NCI-H82 treated with DMSO at 0.1 percent for 48 hours (cell line): ENCODE results near the gene ZNF689.
"Not testable (repeated sequence)": the region's sequence is repeated elsewhere in the genome, so short reads cannot be mapped to it uniquely, and the experiment has no call there.

Source experiments
- DNase-seq: peaks from one replicate; lab custom pipeline; 2025; ENCODE audit not compliant: unreplicated experiment; lab: John Stamatoyannopoulos, UW

ZNF689 gene

DNA sequence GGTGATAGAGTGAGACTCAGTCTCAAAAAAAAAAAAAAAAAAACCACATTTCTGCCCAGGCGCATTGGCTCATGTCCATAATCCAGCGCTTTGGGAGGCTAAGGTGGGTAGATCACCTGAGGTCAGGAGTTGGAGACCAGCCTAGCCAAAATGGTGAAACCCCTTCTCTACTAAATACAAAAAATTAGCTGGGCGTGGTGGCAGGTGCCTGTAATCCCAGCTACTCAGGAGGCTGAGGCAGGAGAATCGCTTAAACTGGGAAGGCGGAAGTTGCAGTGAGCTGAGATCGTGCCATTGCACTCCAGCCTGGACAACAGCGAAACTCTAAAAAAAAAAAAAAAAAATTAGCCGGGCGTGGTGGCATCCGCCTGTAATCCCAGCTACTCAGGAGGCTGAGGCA lies 26.9 kb upstream of the ZNF689 start:
- DNase-seq, result not testable (repeated sequence)

DNA sequence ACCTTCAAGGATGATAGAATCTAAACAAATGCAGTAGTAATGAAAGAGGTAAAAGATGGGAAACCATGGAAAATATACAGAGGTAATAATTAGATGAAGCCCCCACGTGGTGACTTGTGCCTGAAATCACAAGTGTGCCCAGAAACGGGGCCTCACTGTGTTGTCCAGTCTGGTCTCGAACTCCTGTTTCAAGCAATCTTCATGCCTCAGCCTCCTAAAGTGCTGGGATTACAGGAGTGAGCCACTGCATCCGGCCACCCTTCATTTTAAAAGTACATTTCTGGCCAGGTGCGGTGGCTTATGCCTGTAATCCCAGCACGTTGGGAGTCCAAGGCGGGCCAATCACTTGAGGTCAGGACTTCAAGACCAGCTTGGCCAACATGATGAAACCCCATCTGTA lies 26.4 kb upstream of the ZNF689 start:
- no peak for DNase-seq

DNA sequence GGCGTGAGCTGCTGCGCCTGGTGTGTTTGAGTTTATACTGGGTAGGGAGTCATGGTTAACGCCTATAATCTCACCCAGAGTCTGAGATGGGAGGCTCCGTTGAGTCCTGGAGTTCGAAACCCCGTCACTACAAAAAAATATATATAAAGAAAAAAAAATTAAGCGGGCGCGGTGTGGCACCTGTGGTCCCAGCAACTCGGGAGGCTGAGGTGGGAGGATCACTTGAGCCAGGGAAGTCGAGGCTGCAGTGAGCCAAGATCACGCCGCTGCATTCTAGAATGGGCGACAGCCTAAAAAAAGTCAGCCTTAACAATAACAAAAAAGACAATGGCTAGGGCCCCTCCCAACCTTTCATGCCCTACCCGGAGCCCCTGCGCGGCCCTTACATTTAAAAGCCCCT lies 23.3 kb upstream of the ZNF689 start:
- no peak for DNase-seq

DNA sequence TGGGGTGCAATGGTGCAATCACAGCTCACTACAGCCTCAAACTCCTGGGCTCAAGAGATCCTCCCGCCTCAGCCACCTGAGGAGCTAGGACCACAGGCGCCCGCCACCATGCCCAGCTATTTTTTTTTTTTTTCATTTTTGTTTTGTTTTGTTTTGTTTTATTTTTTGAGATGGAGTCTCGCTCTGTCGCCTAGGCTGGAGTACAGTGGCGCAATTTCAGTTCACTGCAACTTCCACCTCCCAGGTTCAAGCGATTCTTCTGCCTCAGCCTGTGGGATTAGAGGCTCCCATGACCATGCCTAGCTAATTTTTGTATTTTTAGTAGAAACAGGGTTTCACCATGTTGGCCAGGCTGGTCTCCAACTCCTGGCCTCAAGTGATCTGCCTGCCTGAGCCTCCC lies 22.3 kb upstream of the ZNF689 start:
- DNase-seq, result not testable (repeated sequence)

DNA sequence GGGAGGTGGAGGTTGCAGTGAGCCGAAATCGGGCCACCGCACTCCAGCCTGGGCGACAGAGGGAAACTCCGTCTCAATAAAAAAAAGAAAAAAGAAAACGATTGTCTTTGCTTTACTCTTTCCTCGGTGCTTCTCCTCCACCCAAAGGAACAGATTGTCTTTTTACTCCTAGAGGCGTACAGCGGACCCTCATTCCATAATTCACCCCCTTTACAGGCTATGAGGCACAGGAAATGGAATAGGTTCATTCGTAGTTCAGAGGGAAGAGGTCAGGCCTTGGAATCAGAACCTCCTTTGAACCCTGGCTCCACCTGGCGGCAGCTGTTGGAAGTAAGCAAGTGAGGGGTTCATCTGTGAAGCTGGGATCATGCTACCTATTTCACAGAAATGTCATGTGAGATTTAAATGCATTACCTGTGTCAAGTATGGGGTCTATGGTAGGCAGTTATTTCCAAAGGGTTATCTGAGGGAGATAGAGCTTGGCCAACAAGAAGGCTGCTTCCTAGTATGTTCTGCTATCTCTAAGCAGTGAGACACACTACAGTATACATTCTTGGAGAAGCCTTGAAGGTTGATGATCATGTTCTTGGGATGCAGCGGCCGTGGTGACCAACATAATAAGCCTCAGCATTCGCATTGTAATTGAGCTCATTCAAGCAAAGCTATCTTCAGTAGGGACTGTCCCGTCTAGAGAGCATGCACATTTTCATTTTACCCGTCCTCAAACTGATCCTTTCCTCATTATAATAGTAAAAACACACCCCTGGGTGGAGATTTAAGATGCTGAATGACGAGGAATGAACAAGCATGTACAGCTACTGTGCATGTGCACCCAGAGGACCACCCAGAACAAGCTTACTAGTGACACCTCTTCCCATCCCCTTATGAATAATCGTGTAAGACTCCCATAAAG lies 18.7 kb upstream of the ZNF689 start:
- peak; percentile 45 for DNase-seq

DNA sequence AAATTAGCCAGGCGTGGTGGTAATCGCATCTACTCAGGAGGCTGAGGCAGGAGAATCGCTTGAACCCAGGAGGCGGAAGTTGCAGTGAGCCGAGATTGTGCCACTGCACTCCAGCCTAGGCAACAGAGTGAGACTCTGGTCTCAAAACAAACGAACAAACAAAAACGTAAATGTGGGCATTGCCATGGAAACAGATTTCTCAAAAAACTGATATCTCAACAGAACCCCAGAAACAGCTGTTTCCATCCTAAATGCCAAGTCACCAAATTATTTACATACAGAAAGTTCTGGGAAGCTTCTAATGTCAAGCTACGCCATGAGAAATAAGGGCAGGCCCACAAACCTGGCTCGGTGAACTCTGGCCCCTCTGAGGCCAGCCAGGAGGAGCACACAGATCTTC lies 16.0 kb upstream of the ZNF689 start:
- no peak for DNase-seq

DNA sequence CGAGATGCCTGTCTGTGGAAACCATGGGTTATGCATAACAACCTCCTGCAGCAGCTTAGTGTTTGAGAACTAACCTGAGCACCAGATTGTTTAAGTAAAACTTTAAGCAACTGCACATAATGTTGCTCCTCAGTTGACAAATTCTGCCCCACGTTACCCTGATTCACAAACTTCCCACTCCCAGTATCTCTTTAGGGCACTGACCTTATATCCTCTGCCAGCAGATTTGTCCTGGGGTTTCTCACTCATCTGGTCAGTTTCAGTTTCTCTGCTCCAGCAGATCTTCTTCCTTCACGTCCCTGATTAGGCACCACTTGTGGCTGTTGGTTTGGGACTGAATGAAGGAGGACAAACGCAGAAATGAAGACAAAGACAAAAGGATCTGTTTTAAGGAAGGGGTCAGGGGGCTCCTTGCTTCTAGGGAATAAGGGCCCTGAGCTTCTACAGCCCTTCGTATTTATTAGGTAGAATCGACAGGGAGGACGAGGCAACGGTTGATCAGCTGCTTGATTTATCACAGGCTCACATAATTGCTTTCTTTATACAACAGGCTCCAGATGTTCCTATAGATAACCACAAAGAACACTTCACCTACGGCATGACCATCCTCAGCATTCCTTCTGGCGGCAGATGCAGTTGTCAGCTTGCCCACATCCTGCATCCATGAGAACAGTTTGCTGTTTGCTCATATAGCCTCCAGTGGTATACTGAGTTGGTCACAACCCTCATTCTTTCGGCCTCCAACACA lies 13.5 kb upstream of the ZNF689 start:
- DNase-seq, result no peak

DNA sequence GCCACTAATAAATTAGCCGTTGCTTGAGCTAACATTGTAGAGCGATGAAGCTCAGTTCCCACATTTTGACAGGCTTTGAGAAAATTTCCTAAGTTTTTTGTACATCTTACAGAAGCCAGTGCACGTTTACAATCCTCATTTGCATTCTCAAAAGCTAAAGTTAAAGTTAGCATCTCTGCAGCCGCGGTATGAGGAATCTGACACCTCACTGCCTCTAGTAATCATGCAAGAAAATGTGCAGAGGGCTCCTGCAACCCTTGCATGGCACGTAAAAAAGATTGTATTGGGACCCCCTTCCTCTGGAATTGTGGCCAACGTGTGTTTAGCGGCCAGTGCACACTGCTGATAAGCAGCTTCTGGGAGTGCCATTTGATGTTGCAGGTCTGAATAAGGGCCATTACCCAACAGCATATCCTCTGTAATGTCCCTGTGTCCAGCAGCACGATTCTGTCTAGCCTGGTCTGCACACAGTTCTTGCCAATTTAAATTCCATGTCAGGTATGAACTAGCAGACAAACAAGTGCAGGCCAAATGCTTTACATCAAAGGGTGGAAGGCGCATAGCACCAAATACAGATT lies 12.4 kb upstream of the ZNF689 start:
- no peak for DNase-seq

DNA sequence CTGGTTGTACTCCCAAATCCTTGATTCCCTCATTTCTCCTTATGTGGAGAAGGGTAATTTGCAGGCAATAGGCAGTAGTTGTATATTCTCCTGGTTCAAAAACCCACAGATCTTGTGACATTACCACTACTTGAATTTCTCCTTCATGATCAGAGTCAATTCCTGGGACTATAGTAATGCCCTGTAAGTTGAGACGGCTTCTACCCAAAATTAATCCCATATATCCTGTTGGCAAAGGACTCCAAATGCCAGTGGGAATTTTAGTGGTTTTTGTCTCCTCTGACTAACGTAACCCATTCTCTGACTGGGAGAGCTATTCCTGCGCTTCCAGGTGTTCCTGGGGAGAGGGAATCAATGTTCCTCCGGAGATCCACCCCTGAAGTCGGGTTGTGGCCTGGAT lies 11.6 kb upstream of the ZNF689 start:
- no peak for DNase-seq

DNA sequence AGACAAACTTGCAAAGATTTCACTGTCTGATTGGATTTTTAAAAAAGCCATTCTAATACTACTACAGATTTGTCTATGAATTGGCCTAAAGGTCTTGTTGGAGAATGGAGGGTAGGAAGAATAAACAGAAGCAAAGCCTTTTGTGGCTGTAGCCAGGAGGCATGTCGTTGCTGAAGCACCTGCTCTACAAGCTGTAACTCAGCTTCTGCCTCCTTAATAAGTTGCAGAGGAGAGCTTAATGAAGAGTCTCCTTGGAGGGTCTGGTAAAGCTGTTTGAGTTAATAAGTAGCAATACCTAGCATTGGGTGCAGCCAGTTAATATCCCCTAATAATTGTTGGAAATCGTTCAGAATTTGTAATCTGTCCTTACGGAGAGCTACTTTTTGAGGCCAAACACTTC lies 10.0 kb upstream of the ZNF689 start:
- DNase-seq, result no peak

DNA sequence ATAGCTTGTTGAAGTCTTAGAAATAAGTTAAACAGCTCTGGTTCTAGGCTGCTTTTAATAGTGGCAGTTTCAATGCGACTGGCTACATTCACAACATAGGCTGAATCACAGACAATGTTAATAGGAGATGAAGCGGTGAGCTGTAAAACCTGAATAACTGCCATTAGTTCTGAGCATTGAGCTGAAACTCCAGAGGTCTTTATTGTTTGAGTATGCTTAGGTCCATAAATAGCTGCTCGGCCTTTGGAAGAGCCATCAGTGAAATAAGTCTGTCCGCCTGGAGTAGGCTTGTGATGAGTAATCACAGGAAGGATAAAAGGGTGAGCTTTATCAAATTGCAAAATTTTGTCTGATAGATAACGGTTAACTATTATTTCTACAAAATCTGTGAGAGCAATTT lies 9.4 kb upstream of the ZNF689 start:
- no peak for DNase-seq

DNA sequence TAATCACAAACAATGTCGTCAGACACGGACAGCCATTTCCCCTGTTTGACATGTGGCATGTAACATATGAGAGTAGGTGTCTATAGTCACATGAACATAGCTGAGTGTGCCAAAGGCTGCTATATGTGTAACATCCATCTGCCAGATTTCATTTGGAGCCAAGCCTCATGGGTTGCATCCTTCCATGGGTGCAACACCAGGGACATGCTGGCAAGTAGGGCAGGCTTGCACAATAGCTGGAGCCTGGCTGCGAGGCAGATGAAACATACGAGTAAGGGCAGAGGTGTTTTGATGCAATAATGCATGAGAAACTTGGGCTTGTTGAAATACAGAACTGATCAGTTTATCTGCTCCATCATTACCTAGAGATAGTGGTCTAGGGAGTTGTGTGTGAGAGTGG lies 9.0 kb upstream of the ZNF689 start:
- DNase-seq, result no peak

DNA sequence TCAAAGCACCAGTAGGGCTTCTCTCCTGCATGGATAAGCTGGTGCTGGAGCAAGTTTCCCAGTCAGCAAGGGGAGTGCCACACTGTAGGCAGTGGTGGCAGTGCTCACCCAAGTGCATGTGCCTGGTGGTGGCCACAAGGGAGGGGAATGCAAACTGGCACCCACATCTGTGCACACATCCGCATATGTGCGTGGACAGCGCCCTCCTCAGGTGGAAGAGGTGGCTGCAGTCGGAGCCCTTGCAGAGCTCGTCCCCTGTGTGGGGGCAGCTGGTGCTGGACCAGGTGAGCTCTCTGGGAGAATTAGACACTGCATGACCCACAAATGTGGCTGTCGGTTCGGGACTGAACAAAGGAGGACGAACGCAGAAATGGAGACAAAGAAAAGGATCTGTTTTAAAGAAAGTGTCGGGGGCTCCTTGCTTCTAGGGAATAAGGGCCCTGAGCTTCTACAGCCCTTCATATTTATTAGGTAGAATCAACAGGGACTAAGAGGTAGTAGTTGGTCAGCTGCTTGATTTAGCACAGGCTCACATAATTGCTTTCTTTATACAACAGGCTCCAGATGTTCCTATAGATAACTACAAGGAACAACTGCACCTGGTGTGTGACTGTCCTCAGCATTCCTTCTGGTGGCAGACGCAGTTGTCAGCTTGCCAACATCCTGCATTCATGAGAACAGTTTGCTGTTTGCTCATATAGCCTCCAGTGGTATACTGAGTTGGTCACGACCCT lies 5.3 kb upstream of the ZNF689 start:
- DNase-seq, result no peak

DNA sequence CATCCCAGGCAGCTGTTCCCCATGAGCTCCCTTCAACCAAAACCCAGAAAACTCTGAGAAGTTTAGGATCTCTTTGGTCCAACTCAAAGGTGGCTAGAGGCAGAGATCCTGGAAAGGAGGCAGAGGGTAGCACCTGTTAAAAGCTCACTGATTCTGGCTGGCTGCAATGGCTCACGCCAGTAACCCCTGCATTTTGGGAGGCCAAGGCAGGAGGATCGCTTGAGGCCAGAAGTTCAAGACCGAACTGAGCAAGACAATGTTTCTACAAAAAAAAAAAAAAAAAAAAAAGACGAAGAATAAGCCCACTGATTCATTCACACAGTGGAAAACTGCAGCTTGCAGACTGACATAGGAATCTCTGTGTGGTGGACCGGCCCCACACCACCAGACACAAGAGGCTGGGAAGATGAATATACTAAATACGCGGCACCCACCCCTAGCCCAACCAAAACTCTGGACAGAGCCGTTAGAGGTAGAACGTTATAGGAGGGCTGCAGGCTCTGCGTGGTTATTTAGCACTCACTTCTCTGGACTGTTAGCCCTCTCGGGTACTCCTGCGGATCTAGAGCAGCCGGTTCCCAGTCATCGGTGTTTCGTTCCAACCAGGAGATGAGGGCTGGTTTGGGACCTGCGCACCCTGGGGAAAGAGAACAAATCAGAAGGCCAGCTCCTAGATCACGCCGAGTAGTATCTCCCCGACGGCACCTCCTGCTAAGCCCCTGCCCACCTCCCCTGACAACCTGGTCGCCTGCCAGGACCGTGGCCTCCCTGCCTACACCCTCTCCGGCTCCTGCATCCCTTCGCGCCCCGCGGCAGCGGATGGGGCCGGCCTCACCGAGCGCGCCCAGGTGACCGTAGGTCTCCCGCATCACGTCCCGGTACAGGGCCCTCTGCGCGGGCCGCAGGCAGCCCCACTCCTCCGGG lies 925 bp downstream of the ZNF689 start:
- DNase-seq, result no peak

DNA sequence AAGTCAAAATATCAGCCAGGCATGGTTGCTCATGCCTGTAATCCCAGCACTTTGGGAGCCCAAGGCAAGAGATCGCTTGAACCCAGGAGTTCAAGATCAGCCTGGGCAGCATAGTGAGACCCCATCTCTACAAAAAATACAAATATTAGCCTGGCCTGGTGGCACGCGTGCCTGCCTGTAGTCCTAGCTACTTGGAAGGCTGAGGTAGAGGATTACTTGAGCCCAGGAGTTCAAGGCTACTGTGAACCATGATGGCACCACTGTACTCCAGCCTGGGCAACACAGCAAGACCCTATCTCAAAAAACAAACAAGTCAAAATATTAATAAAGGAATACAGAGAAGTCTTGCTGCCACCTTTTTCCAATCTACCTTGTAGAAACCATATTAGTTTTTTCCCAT lies 4.2 kb downstream of the ZNF689 start:
- DNase-seq, result no peak

DNA sequence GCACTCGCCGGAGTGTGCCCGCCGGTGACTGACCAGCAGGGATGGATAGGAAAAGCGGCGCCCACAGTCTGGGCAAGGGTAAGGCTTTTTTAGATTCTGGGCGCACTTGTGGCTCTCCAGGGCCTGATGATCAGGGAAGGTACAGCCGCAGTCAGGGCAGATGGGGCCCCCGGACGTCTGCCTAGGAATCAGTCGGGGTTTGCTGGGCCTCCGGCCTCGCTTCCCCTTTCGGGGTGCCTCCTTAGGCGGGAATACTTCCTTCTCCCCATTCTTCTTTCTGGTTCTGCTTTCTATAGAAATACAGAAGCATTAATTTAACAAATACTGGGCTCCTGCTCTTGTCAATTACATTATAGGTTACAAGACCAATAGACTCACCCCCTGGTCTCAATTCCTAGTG lies 5.0 kb downstream of the ZNF689 start:
- no peak for DNase-seq

DNA sequence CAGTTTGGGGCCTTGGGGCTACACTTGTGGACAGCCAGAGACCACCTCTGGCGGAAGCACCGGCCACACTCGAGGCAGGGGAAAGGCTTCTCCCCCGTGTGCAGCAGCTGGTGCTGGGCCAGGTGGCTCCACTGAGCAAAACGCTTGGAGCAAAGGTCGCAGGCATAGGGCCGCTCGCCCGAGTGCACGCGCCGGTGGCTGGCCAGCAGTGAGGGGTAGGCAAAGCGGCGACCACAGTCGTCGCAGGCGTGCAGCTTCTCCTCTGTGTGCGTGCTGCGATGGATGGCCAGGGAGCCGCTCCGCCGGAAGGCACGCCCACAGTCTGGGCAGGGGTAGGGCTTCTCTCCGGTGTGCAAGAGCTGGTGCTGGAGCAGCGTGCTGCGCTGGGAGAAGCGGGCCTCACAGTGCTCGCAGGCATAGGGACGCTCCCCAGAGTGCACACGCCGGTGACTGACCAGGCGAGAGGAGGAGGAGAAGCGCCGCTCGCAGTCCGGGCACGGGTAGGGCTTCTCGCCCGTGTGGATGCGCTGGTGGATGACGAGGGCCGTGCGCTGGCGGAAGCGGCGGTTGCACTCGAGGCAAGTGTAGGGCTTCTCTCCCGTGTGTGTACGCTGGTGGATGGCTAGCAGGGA lies 5.8 kb downstream of the ZNF689 start:
- no peak for DNase-seq

DNA sequence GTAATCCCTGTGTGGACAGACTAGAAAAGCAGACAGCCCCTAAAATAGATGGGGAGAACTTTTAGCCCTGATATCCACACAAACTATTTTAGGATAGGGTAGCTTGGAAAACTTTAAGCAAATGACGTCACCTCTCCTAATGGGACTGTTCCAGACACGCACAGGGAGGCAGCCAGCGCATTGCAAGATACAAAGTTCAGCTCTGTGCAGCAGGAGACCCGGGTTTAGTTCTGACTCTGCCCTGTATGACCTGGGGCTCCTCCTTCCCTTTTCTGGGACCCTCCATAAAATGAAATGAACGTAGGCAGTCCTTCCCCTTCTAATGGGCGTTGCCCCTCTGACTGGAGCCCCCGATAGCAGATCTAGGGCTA lies 6.3 kb downstream of the ZNF689 start:
- no peak for DNase-seq

DNA sequence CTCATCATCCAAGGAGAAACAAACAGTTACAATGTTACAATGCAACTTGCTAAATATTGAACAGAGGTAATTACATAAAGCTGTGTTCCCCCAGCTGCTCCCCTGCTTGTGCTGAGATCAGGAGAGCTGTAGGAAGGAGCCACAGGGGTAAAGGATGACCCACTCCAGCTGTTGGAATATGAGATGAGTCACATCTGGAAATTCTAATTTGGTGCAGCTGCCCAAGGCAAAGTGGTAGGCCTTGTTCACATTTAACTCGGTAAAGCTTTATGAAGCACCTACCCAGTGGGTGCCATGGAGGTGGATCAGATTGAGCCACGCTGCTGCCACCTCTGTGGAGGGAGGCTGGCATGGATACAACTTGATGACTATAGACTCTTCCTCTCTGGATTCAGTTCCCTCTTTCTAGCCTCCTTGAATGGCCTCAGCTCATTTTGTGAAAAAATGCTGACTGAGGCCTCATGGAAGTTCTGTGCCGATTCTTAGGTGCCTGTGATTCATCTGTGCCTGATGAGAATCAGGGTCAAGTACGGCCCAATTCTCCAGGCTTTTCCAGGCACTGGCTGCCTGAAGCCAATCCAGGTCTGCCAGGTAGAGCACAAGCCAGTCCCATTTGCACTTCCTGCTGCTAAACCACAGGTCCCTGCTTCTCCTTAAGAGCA lies 7.4 kb downstream of the ZNF689 start:
- DNase-seq, result no peak
